ENCODE measurements around the gene BCOR.

BCOR gene

DNA sequence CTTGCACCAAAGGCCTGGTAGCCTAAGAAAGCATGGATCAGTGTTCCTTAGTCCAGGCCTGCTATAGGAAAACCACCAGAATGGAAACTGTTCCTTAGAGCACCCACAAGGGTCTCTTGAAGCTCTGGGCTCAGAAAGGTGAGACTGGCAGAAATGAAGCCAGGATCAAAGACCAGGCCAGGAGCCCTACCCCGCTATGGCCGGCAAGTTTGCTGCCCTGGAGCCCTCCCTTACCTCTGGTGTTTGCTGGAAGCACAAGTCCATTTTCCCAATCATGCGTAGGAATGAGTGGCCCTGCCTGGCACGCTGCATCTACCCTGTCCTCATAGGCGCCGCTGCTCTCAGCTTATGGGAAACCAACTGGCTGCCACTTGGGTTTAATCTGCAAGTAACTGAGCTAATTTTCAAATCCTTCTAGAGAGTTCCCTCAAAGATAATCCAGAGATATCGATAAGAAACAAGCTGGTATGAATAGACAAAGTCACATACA is 37.4 kb downstream of the BCOR start:
- no peak for TF ChIP-seq Cebpa-rat (IDR thresholded peaks at IDR 0.05)
- Histone ChIP-seq H3K9me3 (replicated peaks in 1 of 11) (peaks cover 0 to 24% (median 10%) of the 10 kb centered on the region in 11 experiments; a peak in 15 of 22 replicates), H3K4me1 (peaks cover 14 to 37% (median 28%) of the 10 kb centered on the region in 10 experiments), H3K4me2 (no peak overlapping the region), H3K4me3 (no peak overlapping the region), H3K27me3 (no peaks in the 10 kb centered on the region), H3K36me3 (peaks cover 84 to 100% (median 93%) of the 10 kb centered on the region in 11 experiments), H3K9ac (no peak overlapping the region), H3K27ac (no peak overlapping the region), H4K20me1 (peaks cover 15 to 50% (median 31%) of the 10 kb centered on the region in 11 experiments; a peak in 19 of 22 replicates)

DNA sequence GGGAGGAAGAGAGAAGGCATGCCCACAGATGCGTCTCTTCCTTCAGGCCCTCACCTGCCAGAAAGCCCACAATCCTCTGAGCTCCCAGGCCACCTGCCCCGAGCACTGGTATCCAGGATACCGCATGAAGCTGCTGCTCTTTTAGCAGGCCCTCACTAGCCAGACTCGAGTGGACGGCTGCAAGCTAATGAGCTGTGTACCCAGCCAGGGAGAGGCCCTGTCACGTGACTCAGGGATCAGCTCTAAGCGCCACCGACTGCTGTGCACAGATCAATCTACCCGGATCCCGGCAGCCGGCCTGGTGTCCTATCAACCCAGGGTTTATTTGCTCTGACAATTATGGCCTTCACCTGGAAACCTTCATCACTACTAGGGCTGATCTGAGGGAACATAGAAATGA is 39.0 kb downstream of the BCOR start:
- H3K9me3 ChIP-seq (replicated peaks in 1 of 11), result peaks cover 6 to 41% (median 27%) of the 10 kb centered on the region in 11 experiments
- H3K4me3 ChIP-seq, result no peak overlapping the region
- H4K20me1 ChIP-seq, result peaks cover 0 to 34% (median 14%) of the 10 kb centered on the region in 11 experiments; a peak in 10 of 22 replicates
- H3K27ac ChIP-seq, result no peak overlapping the region
- H3K4me1 ChIP-seq, result peaks cover 0 to 20% (median 12%) of the 10 kb centered on the region in 10 experiments; a peak in 17 of 20 replicates
- no peak for TF ChIP-seq Cebpa-rat (IDR thresholded peaks at IDR 0.05)
- H3K9ac ChIP-seq, result no peak overlapping the region
- H3K36me3 ChIP-seq, result peaks cover 92 to 100% (median 99%) of the 10 kb centered on the region in 11 experiments
- no peak overlapping the region for H3K4me2 ChIP-seq
- H3K27me3 ChIP-seq, result no peaks in the 10 kb centered on the region

DNA sequence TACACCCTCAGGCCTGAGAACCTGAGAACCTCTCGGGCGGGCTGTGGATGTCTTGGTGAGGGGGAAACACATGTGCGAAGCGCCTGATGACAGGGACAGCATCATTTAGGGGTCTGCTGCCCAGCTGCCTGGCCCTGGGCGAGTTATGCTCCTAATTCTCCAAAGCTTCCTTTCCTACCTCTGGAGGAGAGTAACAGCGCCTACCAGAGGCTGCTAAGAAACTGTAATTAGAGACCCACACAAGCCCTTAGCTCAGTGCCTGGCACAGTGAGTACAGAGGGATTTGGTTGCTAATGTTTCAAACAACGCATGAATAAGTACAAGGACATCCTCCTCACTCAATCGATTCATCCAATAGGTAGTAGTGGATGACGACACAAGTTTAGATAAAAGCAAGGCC is 40.4 kb downstream of the BCOR start:
- peaks cover 19 to 54% (median 40%) of the 10 kb centered on the region in 11 experiments for H3K9me3 ChIP-seq (replicated peaks in 1 of 11)
- H3K4me1 ChIP-seq, result peaks cover 0 to 13% (median 2%) of the 10 kb centered on the region in 10 experiments; a peak in 5 of 20 replicates
- no peak overlapping the region for H3K4me2 ChIP-seq
- H3K27ac ChIP-seq, result no peak overlapping the region
- no peak for TF ChIP-seq Cebpa-rat (IDR thresholded peaks at IDR 0.05)
- H3K4me3 ChIP-seq, result no peak overlapping the region
- H3K9ac ChIP-seq, result no peak overlapping the region
- H4K20me1 ChIP-seq, result peaks cover 0 to 24% (median 9%) of the 10 kb centered on the region in 11 experiments; a peak in 8 of 22 replicates
- H3K27me3 ChIP-seq, result no peaks in the 10 kb centered on the region
- H3K36me3 ChIP-seq, result peaks cover 93 to 100% (median 98%) of the 10 kb centered on the region in 11 experiments

DNA sequence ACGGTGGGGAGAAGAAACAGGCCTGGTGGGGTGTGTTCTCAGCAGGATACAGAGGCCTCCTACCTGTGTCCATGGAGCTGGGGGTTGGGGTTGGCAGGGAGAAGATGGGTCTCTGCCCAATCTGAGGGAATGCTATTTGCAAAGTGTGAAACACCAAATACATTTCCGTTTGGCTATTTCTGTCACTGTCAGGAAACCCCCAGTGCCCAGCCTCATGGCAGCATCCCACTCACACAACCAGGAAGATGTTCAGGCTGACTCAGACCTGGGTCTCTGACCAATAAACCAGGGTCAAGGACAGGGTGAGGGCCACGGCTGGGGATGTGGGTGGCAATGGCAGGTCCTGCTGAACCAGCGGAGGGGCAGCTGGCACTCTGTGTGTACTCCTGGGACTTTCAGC is 41.3 kb downstream of the BCOR start:
- Histone ChIP-seq H3K27ac (no peak overlapping the region), H3K27me3 (no peaks in the 10 kb centered on the region), H3K9ac (no peak overlapping the region), H3K4me2 (no peak overlapping the region; a peak in 1 of 22 replicates), H3K4me1 (peaks cover 0 to 13% (median 1%) of the 10 kb centered on the region in 10 experiments; a peak in 4 of 20 replicates), H3K9me3 (replicated peaks in 1 of 11) (peaks cover 29 to 64% (median 50%) of the 10 kb centered on the region in 11 experiments), H4K20me1 (peaks cover 0 to 24% (median 7%) of the 10 kb centered on the region in 11 experiments; a peak in 8 of 22 replicates), H3K4me3 (no peak overlapping the region), H3K36me3 (peaks cover 96 to 100% (median 99%) of the 10 kb centered on the region in 11 experiments)
- no peak for TF ChIP-seq Cebpa-rat (IDR thresholded peaks at IDR 0.05)

DNA sequence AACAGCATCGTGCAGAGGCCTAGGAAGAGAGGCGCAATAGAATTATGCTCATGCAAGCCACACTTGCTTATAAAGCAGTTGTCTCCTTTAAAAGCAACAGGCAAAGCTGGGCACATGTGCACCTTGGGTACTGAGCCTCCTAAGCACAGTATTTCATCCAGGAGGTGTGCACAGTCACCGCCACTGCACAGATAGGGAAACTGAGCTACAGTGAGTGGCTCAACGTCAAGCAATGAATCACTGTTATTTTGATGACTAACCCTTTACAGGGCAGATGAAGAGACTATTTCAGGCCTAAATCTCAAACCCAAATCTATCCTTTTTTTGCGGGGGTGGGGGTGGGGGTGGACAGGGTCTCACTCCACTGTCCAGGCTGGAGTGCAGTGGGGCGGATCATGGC is 42.3 kb downstream of the BCOR start:
- no peaks in the 10 kb centered on the region for H3K27me3 ChIP-seq
- no peak overlapping the region for H3K4me2 ChIP-seq
- H3K4me1 ChIP-seq, result peaks cover 0 to 13% (median 1%) of the 10 kb centered on the region in 10 experiments; a peak in 4 of 20 replicates
- no peak overlapping the region for H3K4me3 ChIP-seq
- no peak for TF ChIP-seq Cebpa-rat (IDR thresholded peaks at IDR 0.05)
- no peak overlapping the region for H3K9ac ChIP-seq
- peaks cover 96 to 100% (median 99%) of the 10 kb centered on the region in 11 experiments for H3K36me3 ChIP-seq
- peaks cover 0 to 24% (median 4%) of the 10 kb centered on the region in 11 experiments; a peak in 8 of 22 replicates for H4K20me1 ChIP-seq
- no peak overlapping the region for H3K27ac ChIP-seq
- peaks cover 38 to 73% (median 59%) of the 10 kb centered on the region in 11 experiments for H3K9me3 ChIP-seq (replicated peaks in 1 of 11)

DNA sequence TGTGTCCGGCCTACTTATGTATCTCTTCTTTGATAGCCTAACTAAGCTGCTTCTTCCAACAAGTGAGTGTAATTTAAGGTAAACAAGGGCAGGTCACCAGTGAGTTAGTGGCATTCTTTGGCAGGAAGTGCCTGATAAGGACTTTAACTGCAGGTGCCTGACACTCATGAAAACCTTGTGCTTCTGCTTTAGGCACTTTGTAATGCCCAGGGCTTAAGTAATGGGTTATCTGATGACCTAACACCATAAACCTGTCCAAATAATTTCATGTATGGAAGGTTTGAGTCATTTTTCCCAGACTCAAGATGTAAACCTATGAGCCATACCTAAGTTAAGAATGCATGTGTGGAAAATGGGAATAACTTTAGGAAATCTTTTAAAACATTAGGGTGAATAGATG is 43.0 kb downstream of the BCOR start:
- Histone ChIP-seq H3K27ac (no peak overlapping the region), H3K4me2 (no peak overlapping the region), H3K9ac (no peak overlapping the region), H3K36me3 (peaks cover 96 to 100% (median 99%) of the 10 kb centered on the region in 11 experiments), H3K4me1 (peaks cover 0 to 13% (median 1%) of the 10 kb centered on the region in 10 experiments; a peak in 4 of 20 replicates), H3K4me3 (no peak overlapping the region), H3K9me3 (replicated peaks in 1 of 11) (peaks cover 45 to 80% (median 66%) of the 10 kb centered on the region in 11 experiments), H4K20me1 (peaks cover 0 to 19% (median 4%) of the 10 kb centered on the region in 11 experiments; a peak in 6 of 22 replicates), H3K27me3 (no peaks in the 10 kb centered on the region)
- TF ChIP-seq Cebpa-rat (IDR thresholded peaks at IDR 0.05), result no peak

DNA sequence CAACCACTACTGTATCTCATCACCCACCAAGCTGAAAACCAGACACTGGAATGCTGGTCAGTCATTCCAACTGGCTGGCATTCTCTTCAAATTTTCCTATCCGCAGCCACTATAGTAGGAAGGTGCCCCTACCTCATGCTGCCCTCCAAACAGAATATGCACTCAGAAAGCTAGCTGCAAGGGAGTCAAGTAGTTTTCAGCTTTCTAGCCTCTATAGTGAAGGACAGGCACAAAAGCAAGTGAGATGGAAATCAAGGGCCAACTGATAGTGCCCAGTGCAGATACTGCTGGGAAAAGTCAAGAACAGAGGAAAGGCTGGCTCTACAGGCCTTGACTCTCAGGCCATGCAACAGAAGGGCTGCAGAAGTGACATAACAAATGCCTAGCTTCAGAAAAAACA is 47.2 kb downstream of the BCOR start:
- H3K4me2 ChIP-seq, result no peak overlapping the region
- no peaks in the 10 kb centered on the region for H4K20me1 ChIP-seq
- peaks cover 77 to 92% (median 88%) of the 10 kb centered on the region in 11 experiments for H3K9me3 ChIP-seq (replicated peaks in 1 of 11)
- no peaks in the 10 kb centered on the region for H3K4me1 ChIP-seq
- H3K27ac ChIP-seq, result no peak overlapping the region
- peaks cover 74 to 87% (median 83%) of the 10 kb centered on the region in 11 experiments for H3K36me3 ChIP-seq
- TF ChIP-seq Cebpa-rat (IDR thresholded peaks at IDR 0.05), result no peak
- no peaks in the 10 kb centered on the region for H3K27me3 ChIP-seq
- H3K4me3 ChIP-seq, result peak overlapping the region in 4 of 10 experiments; percentile 3 to 46 (median 22); a peak in 4 of 20 replicates
- no peak overlapping the region for H3K9ac ChIP-seq

DNA sequence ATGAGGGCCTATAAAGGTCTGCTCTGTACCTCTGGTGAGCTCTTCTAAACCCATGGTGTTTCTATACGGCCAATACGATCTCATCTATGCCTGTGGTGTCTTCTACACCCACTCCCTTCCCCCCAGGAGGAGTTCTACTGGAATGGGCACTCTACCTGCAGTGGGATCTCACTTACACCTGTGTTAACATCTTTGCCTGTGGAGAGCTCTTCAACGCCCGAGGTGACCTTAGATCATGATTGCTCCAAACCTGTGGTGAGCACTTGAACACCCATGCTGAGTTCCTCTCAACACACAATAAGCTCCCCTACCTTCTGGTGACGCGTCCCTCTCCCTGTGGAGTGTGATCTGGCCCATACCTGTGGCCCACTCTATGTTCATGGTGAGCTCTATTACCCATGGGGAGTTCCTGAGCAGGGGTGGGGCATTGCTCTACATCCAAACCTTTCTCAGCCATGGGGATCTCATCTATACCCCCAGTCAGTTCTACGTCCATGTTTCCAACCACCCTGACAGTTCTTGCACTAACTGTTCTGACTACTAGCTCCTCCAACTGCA is 48.6 kb downstream of the BCOR start:
- Histone ChIP-seq H3K4me2 (no peak overlapping the region), H3K4me1 (no peaks in the 10 kb centered on the region), H3K36me3 (peaks cover 60 to 73% (median 69%) of the 10 kb centered on the region in 11 experiments), H4K20me1 (no peaks in the 10 kb centered on the region), H3K9me3 (replicated peaks in 1 of 11) (peaks cover 73 to 91% (median 83%) of the 10 kb centered on the region in 11 experiments), H3K27me3 (no peaks in the 10 kb centered on the region), H3K4me3 (no peak overlapping the region; a peak in 1 of 20 replicates), H3K9ac (no peak overlapping the region), H3K27ac (no peak overlapping the region)
- no peak for TF ChIP-seq Cebpa-rat (IDR thresholded peaks at IDR 0.05)

DNA sequence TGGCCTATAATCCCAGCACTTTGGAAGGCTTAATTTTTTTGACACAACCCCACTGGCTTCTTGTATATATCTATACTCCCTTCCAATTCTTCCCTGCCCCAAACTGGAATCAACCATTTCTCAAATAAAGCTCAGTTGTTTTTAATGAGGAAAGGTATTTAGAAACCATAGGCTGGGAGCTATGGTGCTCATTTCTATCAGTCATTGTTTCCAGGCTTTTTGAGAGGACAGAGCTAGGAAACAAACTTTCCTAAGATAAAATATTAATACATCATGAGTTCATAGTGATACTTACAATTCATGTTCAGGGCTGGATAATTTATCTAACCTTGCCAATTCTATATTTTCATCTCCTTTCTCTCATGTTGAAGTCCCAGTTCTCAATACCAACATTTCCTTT is 50.3 kb downstream of the BCOR start:
- H3K9me3 ChIP-seq (replicated peaks in 1 of 11), result peaks cover 56 to 80% (median 67%) of the 10 kb centered on the region in 11 experiments
- H3K4me2 ChIP-seq, result no peak overlapping the region
- H3K27me3 ChIP-seq, result no peaks in the 10 kb centered on the region
- H3K27ac ChIP-seq, result no peak overlapping the region
- H3K36me3 ChIP-seq, result peaks cover 44 to 56% (median 52%) of the 10 kb centered on the region in 11 experiments
- no peaks in the 10 kb centered on the region for H4K20me1 ChIP-seq
- no peak for TF ChIP-seq Cebpa-rat (IDR thresholded peaks at IDR 0.05)
- H3K4me3 ChIP-seq, result no peak overlapping the region
- peaks cover 0 to 3% (median 0%) of the 10 kb centered on the region in 10 experiments; a peak in 4 of 20 replicates for H3K4me1 ChIP-seq
- H3K9ac ChIP-seq, result no peak overlapping the region

All from BLaER1 treated with 17β-estradiol and CSF1 and Interleukin-3, amounts not matched to agents 10 nM and 100 nM (cell line).